ENCODE measurements around the gene KRTAP4-7. TPM values are rescaled to one million over a fixed set of nuclear protein-coding genes. Genes with fewer than 3 reads are reported as not detected.
"Not testable (repeated sequence)": the region's sequence is repeated elsewhere in the genome, so short reads cannot be mapped to it uniquely, and the experiment has no call there.

KRTAP4-7 gene
- total RNA-seq, 1 donor from 2014 or later = not detected

DNA sequence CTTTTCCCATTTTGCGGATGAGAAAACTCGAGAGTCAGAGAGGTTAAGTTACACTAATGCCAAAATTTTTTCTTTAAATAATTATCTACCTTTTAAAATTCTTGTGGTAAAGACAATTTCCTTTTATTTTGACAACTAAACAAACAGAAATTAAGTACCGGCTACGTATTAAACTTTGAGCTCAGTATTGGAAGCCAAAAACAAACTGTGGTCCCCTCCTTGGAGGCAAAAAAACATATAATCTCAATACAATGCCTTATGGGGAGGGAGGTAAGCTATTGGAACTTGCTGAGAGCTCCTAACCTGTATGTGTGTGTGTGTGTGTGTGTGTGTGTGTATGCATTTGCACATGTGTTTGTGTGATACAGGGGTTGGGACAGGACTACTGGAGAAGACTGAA is 20.5 kb upstream of the KRTAP4-7 start:
- Mint-ChIP-seq H3K9me3 (no peaks in the 10 kb centered on the region), H3K27ac (no peak overlapping the region), H3K27me3 (peaks cover 27% of the 10 kb centered on the region), H3K4me3 (no peak overlapping the region), H3K36me3 (ENCODE audit: low read depth) (no peaks in the 10 kb centered on the region), H3K4me1 (no peaks in the 10 kb centered on the region)
- POLR2A ChIA-PET = no interaction called here
- DNase-seq (no peak), ATAC-seq (ENCODE audit: low read depth) (no peak)
- CTCF ChIA-PET = no interaction called here
- intact Hi-C loops (cut with micrococcal nuclease) = no loop called here
- no peak for TF ChIP-seq CTCF (IDR thresholded peaks at IDR 0.05)

DNA sequence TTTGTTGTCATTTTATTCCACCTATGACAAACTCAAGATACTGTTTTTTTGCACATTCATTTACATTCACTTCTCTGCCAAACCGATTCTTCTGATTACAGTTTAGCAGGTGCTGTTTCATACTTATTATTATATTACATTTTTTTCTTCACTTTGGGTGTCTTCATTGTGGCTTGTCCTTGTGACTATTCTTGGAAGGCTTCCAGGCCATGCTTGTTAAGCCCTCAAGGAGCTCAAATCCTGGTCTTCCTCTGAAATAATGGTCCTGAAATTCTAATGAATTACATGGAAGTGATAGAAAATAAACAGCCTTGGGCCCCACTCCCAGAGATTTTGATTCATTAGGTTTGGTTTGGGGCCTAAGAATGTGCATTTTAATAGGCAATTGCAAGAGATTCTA is 19.6 kb upstream of the KRTAP4-7 start:
- Mint-ChIP-seq H3K27me3 (peaks cover 19% of the 10 kb centered on the region), H3K4me1 (no peaks in the 10 kb centered on the region), H3K27ac (no peak overlapping the region), H3K9me3 (no peaks in the 10 kb centered on the region), H3K36me3 (ENCODE audit: low read depth) (no peaks in the 10 kb centered on the region), H3K4me3 (no peak overlapping the region)
- POLR2A ChIA-PET = no interaction called here
- intact Hi-C loops (cut with micrococcal nuclease) = no loop called here
- no peak for DNase-seq
- TF ChIP-seq CTCF (IDR thresholded peaks at IDR 0.05) = no peak
- no peak for ATAC-seq (ENCODE audit: low read depth)
- CTCF ChIA-PET = no interaction called here

DNA sequence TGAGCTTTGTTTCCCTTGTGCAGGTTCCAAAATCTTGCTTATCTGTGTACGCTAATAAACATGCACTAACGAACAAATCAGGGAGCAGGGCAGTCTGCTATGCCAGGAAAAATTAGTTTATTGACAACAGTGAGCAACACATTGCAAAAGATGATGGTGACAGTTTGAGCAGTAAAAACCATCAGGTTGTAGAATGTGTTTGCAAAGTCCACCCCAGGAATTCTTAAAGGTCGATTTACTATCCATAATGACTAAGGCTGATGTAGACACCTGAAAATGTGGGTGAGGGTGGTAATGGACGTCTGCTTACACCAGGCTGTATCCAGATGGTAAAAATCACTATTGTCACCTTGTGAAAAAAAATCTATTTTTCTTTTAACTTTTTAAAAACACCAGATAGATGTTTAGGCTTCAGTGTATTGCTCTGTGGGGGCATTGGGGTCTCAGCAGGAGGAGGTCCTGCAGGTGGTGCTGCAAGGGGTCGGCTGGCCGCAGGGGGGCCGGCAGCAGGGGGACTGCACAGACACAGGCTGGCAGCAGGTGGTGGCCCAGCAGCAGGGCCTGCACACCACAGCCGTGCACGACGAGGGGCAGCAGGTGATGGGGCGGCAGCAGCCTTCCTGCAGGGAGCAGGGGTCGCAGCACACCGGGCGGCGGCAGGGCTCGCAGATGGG is 18.8 kb upstream of the KRTAP4-7 start:
- ATAC-seq (ENCODE audit: low read depth); DNase-seq; H3K36me3 Mint-ChIP-seq (ENCODE audit: low read depth); intact Hi-C loops (cut with micrococcal nuclease); H3K9me3 Mint-ChIP-seq; CTCF ChIA-PET; H3K4me3 Mint-ChIP-seq; H3K27ac Mint-ChIP-seq; POLR2A ChIA-PET; H3K4me1 Mint-ChIP-seq: not testable (repeated sequence)
- H3K27me3 Mint-ChIP-seq = peaks cover 14% of the 10 kb centered on the region

DNA sequence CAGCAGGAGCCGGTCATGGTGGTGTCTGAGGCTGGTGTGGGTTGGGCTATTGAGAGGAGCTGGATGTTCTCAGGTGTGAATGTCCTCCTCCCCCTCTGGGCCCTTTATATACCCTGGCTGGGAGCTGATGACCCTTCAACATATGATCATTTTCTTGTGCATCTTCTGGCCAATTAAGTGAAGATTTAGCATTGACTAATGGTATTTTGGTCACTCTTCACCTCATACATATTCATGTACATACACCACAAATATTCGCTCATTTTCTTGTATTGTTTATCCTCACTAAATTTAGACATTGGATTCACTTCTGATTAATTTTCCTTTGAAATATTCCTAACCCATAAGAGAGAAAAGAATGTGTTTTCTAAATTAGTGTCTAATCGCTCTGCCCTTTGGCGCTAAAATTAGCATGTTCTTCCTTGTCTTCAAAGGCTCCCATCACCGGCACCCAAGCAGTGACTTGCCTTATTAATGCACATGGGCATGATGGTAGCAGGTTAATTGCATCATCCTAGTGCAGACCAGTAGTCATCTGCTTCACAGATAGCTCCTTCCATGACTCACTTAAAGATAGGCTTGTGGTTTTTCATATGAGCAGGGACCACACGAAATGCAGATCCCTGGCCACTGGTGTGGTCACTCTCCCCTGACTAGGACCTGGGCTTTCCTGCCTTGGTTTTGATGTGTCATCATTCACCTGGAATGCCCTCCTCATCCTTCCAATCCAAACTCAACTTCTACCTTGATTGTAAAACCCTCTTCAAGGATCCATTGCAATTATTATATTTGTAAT is 17.9 kb upstream of the KRTAP4-7 start, which contains the start of gene KRTAP2-4:
Gene KRTAP2-4 (minus strand): TSS at position 51 of the 796 bp plus-strand sequence. CDS start 34 bp downstream, at position 17.
- Mint-ChIP-seq H3K36me3 (ENCODE audit: low read depth) (no peaks in the 10 kb centered on the region), H3K27me3 (peaks cover 7% of the 10 kb centered on the region), H3K27ac (no peak within 1 kb of the TSS), H3K4me1 (no peaks in the 10 kb centered on the region), H3K9me3 (no peaks in the 10 kb centered on the region), H3K4me3 (no peak within 1 kb of the TSS)
- no peak for DNase-seq
- TF ChIP-seq CTCF (IDR thresholded peaks at IDR 0.05) = no peak
- intact Hi-C loops (cut with micrococcal nuclease) = no loop called here
- POLR2A ChIA-PET = no interaction called here
- CTCF ChIA-PET = no interaction called here
- no peak for ATAC-seq (ENCODE audit: low read depth)

- POLR2A ChIA-PET = no interaction called here
- no peak for TF ChIP-seq CTCF (IDR thresholded peaks at IDR 0.05)
- CTCF ChIA-PET = no interaction called here
- Mint-ChIP-seq H3K9me3 (no peaks in the 10 kb centered on the region), H3K27ac (no peak overlapping the region), H3K4me1 (no peaks in the 10 kb centered on the region), H3K36me3 (ENCODE audit: low read depth) (no peaks in the 10 kb centered on the region), H3K4me3 (no peak overlapping the region), H3K27me3 (peaks cover 4% of the 10 kb centered on the region)
- no peak for DNase-seq
- no peak for ATAC-seq (ENCODE audit: low read depth)
- intact Hi-C loops (cut with micrococcal nuclease) = no loop called here
These were observed 16.7 kb upstream of the KRTAP4-7 start for GRCh38 chr17:41067281-41067680.
